Stimulated activated CD4-positive, alpha-beta T cell treated with anti-CD3 and anti-CD28 coated beads, Interleukin-1b, Interleukin-23, amount 100 ng/mL, for 4 hours (primary cell): ENCODE data around the gene NR2E1.

ENCODE experiments used
- DNase-seq, 2 donors: peaks; one replicate each; pipeline ENCODE4 v3.0.0-alpha.2; 2020; ENCODE audit warnings: low read depth in 2 of 2

Gene NR2E1

DNA sequence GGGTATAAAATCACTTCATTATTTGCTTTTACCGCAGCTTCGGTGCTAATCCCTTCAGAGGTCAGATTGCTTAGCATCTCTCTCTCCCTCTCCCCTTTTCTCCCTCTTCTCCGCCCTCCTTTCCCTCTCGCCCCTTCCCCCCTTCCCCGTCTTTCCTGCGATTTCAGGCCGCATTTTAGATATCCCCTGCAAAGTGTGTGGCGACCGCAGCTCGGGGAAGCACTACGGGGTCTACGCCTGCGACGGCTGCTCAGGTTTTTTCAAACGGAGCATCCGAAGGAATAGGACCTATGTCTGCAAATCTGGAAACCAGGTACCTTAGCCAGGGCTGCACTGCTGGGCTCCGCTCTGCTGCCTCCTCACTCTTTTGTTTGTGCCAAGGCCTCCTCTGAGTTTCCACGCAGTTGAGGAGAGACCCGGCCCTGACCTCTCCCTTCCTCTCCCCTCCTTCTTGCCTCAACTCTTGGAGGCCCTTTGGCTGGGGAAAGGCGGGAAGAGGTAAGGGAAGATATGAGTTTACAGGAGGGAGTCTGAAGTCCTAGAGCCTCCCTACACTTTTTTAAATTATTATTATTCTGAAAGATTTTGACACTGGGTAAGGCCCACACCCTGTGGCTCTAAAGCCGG is 5.6 kb downstream of the NR2E1 start:
- DNase-seq: no peak

DNA sequence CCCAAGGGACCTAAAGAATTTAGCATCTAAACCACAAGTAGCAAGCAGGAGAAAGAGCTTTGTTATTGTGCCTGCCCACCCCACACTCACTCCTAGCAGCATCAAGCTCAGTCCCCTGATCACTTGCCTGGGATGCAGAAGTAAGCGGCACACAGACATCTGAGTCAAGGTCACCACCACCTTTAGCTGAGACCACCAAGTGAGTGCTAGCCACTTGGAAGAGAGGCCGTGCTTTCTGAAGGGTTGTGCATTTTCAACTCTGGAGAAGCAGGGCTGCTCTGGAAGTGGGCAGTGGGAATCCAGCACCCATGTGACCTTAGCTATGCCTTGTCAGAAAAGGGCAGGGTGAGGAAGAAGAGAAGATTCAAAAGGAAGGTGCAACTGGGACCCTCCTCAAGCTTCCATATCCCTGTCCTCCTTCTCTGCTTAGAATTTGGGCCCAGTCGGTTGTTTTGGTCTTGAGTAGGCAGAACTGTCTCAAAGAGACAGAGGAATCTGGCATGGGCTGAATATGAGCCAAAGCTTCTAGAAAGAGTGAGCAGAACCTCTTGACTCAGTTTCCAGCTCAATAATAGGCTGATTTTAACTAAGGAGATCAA is 6.2 kb downstream of the NR2E1 start:
- DNase-seq: no peak

DNA sequence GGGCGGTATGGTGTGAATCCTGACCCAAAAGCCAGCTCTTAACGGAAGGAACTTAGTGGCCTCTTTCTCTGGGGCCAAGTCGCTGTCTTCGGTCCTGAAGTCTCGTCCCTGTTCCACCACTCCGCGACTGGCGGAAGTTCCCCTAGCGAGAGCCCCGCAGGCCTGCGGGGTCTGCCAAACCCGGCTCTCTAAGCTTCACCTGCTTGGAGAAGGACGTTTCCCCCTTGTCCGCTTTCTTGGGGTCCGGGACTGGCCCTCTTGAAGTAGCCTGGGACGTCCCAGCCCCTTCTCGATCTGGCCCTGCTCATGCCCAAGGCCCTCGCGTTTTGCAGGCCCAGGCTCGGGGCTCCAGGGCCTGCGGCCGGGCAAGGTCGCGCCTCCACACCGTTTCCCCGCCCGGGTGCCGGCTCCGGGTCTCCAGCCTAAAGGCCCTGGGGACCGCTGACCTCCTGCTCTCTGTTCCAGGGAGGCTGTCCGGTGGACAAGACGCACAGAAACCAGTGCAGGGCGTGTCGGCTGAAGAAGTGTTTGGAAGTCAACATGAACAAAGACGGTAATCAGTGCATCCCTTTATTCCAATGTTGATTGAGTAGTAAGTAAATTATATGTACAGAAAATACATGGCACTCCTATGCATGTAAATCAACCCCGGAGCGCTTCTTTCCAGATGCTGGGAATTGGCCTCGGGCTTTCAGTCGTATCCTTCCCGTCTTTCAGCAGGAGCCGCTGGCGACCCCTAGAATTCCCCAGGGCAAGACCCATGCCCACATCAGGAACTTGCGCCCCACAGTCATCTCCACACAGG is 8.8 kb downstream of the NR2E1 start:
- DNase-seq: no peak

DNA sequence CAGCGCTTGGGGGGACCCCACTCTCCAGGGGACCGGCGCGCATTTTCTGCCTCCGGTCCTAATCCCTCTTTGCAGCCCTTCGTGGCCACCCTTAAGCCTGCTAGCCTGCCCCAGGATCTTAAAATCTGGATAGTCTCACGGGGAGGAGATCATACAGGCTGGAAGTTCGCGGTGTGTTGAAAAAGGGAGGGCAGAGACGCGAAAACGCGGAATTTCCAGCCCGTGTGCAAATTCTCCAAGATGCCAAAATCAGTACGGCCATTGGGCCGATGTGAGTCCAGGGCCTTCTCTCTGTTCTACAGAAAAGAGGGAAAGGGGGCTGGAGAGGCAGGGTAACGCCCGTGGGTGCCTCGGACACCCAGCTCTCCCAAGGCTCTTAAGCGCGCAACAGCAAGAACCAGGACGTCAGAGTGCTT is 9.4 kb downstream of the NR2E1 start:
- no peak for DNase-seq

DNA sequence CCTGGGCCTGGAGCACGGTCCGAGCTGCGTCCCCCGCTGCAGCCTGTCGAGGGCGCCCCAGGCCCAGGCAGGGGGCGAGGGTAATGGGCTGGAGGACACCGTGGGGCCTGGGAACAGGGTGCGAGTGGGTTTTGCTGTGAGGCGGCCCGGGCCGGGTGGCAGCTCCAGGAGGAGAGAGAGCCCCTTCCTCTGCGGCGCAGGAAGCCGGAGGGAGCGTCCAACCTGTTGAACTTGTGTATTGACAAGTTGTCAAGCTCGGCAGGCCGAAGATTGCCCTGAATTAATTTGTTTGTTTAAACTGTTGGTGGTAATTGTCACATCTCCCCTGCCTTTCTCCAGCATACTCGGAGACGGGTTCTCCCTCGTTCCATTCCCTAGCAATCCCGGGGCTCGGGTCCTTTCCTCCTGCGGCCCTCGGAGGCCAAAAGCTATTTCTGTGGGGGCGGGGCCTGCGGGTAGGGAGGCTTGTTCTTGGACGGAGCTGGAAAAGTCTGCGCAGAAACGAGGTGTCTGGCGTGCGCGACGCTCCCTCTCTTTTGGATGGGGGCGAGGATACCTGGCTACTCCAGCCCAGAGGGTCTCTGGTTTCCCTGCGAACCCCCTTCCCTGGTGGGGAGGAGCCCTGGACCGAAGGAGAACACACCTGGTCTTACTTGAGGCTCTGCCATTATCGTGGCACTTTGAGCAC is 9.9 kb downstream of the NR2E1 start:
- no peak for DNase-seq

DNA sequence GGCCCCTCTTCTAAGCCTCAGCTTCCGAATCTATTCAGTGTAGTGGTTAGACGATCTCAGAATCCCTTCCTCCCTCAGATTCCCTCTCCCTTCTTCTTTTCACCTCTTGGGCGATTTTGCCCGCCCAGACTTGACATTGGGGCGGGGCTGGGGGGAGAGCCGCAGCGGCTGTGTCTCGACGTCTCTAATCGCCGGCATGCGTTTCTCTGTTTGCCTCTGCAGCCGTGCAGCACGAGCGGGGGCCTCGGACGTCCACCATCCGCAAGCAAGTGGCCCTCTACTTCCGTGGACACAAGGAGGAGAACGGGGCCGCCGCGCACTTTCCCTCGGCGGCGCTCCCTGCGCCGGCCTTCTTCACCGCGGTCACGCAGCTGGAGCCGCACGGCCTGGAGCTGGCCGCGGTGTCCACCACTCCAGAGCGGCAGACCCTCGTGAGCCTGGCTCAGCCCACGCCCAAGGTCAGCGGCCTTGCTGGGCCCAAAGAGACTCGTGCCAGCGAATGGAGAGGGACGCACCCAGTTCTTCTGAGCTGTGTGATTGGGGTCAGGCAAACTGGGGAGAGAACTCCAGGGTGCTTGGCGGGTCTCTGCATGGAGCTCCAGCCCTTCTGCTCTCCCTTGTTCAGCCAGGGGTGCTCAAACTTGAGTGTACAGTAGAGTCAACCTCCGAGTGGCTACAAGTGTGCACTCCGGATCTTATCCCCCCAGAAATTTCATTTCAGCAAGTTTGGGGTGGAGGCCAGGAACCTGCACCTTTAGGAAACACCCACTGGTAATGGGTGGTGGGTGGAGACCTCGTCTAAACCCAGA is 10.7 kb downstream of the NR2E1 start:
- DNase-seq: no peak

DNA sequence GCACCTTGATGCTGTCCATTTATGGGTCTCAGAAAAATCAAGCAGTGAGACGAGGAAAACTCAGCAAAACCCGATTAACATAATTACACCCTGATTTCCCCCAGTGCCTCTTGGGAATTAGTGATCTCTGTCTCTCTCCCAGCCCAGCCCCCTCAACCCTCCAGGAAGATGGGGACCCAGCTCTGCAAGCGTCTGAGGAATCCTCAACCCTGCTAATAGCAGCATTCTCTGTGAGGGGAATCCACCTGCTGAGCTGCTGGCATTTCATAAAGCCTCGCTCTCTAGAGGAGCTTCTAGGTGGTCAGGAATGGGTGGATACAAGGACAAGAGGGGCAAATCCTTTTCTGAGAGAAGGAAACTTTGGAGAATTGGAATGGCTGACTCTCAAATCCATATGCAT is 13.9 kb downstream of the NR2E1 start:
- no peak for DNase-seq

DNA sequence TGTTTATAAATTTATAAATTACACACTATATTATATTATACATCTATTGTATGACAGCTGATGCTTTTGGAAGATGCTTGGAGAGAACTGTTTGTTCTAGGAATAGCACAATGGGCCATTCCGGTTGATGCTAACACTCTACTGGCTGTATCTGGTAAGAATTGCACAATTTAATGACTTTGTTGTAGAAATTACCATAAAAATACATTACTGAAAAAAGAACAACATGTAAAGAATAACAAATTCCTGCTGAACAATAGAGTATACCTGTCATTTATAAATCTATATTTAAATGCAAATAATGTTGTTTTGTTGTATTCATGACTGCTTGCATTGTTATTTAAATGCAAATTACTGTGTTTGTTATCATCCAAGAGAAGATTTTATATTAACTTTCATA is 14.4 kb downstream of the NR2E1 start:
- no peak for DNase-seq

DNA sequence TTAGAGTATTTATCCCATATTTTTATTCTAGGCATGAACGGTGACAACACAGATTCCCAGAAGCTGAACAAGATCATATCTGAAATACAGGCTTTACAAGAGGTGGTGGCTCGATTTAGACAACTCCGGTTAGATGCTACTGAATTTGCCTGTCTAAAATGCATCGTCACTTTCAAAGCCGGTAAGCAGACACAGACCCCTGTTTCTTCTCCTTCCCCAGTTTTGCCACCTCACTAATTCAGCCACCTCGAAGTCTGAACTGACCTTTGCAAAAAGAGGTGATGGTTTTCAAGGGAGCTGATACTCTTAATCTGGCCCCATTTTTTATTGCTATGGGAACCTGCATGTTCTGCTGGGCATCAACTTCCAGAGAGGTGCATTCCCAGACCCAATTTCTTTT is 15.0 kb downstream of the NR2E1 start:
- DNase-seq: no peak

DNA sequence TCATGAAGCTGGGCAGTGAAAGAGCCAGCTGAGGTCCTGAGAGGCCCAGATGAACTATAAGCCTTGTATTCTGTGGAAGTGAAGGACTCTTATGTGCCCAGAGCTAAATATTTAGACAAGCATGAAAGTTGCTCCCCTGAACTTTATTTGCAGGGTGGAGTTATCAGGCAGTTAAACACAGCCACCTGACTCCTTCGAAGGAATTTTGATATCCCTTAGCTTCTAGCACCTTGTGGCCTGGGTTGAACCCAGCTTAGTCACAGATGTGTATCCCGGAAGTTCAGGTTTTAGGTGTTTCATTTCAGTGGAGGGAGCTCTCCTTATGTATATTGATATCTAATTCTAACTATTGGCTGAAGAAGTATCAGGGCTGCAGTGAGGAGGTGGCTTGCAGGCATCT is 20.4 kb downstream of the NR2E1 start:
- DNase-seq: no peak

DNA sequence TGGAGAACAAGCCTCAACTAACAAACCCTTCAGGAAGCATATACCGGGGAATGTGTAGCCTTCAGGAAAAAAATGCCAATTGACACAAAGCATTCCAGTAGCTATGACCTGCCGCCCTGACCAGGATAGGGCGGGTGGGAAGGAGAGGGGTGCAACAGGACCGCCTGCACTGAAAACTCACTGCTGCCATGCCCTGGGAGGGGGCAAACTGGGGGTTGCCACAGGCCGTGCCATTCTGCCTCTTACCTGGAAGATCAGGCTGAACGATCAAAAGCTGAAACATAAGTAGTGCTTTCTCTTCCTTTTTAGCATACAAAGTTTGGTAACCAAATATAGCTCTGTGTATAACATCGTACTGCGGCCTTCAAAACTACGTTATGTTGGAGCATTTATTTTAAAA is 21.7 kb downstream of the NR2E1 start:
- no peak for DNase-seq

DNA sequence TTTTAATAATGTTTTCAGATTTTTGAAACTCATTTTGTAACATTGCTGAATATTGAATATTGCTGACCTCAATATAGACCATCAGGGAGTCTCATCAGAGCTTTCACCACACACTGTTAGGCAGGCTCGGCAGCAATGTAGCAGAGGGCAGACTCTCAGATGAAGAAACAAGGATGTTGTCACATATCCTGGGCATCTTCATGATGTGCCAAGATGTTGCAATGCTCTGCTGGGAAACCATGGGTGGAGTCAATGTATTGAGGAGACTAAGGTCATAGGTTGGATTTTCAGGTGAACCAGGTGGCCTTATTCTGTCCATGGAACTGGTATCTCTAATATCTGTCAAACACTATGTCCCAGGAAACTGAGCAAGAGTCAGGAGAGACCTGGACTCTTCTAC is 27.3 kb downstream of the NR2E1 start:
- no peak for DNase-seq

DNA sequence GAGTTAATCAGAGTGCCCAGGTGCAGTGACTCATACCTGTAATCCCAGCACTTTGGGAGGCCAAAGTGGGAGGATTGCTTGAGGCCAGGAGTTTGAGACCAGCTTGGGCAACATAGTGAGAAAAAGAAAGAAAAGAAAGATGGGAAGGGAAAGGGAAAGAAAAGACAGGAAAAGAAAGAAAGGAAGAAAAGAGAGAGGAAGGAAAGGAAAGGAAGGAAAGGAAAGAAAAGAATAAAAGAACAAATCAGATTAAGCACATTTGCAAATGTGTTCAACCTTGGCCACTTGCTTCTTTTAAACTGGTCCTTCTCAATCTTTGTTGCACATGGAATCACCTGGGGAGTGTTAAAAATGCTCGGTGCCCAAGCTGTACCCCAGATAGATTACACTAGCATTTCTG is 28.0 kb downstream of the NR2E1 start:
- no peak for DNase-seq

DNA sequence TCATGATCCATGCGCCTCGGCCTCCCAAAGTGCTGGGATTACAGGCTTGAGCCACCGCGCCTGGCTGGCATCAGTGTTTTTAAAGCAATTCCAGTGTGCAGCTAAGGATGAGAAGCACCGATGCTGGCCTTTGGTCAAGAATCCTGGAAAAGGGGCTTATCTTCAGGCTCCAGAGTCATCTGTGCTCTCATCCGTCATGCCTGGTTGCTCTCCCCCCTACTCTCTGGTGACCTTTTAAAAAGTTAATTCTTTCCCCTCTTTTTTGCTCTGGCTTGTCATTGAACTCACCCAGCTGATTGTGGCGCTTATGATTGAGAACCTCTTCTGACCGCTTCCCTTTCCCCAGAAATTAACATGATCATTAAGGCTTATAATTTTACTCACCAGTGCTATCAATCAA is 28.7 kb downstream of the NR2E1 start:
- DNase-seq: no peak

DNA sequence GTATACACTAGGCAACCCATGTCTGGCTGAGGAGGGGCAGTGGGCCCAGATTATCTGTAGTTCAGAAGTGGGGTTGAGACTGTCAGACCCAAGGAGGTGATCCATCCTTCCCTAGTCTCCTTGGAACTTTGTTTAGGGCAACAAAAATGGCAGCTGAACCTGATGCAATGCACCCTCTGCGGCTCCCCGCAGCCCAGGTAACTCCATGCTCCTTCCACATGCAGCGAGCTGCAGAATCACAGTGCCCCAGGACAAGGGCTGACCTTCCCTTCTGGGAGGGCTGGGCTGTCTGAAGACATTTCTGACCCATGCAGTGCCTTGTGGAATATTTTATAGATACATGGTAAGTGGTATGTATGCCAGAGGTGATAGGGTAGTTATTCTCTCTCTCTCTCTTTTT is 29.4 kb downstream of the NR2E1 start:
- no peak for DNase-seq

DNA sequence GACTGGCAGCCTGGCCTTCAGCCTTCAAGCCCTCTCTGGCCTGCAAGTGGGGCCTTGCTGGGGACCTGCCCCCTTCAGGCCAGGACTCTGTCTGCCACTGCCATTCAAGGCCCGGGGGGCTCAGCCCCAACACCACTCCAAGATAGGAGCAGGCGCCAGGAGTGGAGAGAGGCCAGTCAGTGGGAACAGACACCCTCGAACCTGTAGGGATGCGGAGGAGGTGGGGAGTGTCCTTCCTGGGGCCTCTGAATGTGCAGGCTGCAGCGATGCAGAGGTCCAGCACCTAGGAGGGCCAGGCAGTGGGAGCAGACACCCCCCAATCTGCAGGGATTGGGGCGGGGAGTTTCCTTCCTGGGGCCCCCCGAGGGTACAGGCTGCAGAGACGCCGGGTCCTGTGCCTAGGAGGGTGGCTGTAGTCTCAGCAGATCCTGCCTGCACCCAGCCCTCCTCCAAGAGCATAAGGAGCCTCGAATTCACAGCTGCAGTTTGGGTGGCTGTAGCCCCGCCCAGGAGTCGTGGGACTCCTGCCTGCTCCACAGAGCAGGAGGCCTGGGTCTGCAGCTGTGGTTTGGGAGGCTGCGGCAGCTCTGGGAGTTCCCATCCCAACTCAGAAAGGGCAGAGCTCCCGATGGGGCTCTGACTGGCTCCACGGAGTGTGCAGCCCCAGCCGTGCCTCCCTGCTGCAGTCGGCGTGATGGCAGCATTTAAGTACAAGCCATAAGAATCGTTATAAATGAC is 33.1 kb downstream of the NR2E1 start:
- DNase-seq: no peak

DNA sequence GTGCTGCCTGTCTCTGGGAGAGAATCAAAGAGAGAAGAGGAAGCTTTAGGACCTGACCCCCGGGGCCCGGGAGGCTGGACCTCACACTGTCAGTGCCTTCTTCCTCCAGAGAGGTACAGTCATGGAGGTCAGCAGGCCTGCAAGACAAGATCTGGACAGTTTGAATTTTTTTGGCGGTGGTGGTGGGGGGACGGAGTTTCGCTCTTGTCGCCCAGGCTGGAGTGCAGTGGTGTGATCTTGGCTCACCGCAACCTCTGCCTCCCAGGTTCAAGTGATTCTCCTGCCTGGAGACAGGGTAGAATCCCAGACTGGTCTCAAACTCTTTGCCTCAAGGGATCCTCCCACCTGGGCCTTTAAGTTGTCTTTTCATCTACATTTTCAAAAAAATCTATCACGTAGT is 34.4 kb downstream of the NR2E1 start:
- no peak for DNase-seq

DNA sequence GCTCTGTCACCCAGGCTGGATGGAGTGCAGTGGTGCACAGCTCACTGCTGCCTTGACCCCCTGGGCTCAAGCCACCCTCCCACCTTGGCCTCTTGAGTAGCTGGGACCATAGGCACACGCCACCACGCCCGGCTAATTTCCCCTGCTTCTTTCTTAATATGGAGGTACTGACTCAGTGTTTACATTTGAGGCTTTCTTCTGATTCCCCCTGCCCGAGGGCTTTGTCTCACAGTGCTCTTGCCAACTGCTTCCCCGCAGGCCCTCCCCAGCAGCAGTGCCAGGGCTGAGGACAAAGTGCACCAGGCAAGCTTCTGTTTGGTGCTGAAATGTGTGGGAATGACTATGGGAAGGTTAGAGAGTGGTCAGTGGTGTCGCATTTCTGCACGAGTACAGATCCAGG is 34.8 kb downstream of the NR2E1 start:
- DNase-seq: no peak

DNA sequence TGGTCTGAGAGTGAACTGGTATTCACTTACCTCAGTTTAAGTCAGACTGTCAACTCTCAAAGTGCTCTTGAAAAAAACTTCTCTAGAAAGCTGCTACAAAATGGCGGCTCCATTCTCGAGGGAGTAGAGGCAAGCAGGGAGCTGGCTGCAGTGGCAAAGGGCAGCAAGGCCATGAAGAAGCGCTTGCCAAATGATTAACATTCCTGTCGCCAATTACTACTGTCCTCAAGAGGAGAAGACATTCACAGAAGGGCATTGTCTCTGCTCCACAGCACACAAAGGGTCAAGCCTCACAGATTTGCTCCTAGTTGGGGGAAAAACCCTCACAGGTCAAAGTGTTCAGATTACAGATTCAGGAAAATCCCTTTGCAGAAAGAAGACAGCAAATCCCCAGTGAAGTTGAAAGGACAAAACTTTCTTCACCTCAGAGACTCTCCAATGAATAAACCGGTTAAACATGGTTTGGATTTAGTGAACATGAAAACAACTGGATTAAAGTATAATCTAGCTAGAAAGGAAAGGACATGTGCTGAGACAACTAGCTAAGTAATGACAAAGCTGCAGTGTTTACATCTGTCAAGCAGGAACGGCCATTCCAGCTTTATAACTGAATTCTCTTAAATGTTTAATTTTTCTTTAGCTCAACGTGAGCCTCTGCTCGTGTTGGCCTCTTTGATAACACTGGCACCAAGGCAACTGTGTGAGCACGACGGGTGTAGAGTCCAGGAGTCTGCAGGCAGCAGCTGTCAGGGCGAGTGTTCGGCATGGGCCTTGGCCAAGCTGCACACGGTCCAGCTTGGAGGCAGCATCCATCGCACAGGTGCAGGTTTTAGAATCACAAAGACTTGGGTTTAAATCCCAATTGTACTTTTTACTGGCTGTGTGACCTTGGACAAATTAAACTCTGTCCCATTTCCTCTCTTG is 37.6 kb downstream of the NR2E1 start:
- DNase-seq: no peak

DNA sequence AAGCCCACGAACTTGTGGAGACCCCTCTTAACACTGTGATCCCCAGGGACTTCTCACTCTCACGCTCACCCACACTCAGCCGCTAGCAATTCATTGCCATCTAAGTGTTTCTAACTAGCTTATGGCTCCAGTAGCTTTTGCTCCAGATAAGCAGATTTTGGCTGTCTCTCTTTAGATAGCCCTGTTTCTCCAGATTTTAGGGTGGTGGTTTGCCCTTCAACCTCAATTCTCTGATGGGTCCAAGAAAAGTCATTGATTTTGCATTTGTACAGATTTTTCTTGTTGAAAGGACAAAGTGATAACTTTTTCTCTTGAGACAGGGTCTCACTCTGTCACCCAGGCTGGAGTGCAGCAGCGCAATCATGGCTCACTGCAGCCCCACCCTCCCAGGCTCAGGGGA is 41.2 kb downstream of the NR2E1 start:
- no peak for DNase-seq
